HepG2 (cell line): Measurements from ENCODE around the gene RERE. TPM values are rescaled to one million over a fixed set of nuclear protein-coding genes. Genes with fewer than 3 reads are reported as not detected.

Experiments
- ATAC-seq: fragments of 200-7000 bp; cut with Tn5 transposase; 3 replicates; pipeline ENCODE4 v1.9.1; 2020; ENCODE audit warnings: mild to moderate bottlenecking, moderate library complexity
- BruUV-seq: library from RNA; stranded (reverse); fragments of 400-500 nt; replicated peaks from 2 replicates; lab custom pipeline; 2021; lab: Mats Ljungman, UMichigan
- CTCF ChIA-PET: fragments of 300-600 bp; formaldehyde crosslinking; extraction: SDS; loops from one replicate; lab custom pipeline; 2021; ENCODE audit warnings: low total read pairs, inconsistent platforms, low intra/inter-chr PET ratio; lab: Yijun Ruan, JAX
- POLR2A ChIA-PET: fragments of 350-600 bp; sonication (Branson Sonifier 250); formaldehyde crosslinking; loops from one replicate; lab custom pipeline; 2020; ENCODE audit warnings: antibody characterized with exemption, inconsistent platforms; lab: Yijun Ruan, JAX
- DNase-seq: peaks from one replicate; pipeline ENCODE4 v3.0.0-alpha.2; 2015; ENCODE audit warnings: low spot score
- FAIRE-seq: peaks from 3 replicates; lab custom pipeline; 2011; peaks lifted over from hg19 to GRCh38; lab: Jason Lieb, UNC
- H2AFZ ChIP-seq: one replicate; pipeline ENCODE4 v1.6.1; 2011; ENCODE audit warnings: low read length, inconsistent platforms
- H3K27ac ChIP-seq: fragments of 300-600 bp; 3 replicates; pipeline ENCODE4 v1.8.0; 2011; ENCODE audit warnings: mixed run types, mild to moderate bottlenecking, mixed read lengths, low read length, inconsistent platforms; ENCODE audit not compliant: insufficient read depth; ENCODE audit errors: extremely low read length
- H3K27me3 ChIP-seq, 2 experiments: fragments of 200-600 bp in 1 of 2; 2 replicates in 1 of 2; 3 replicates in 1 of 2; pipeline versions ENCODE4 v1.6.0 to v1.8.0; 2011; ENCODE audit warnings: low read length in 2 of 2, mild to moderate bottlenecking in 2 of 2, moderate library complexity in 2 of 2, inconsistent platforms in 1 of 2; ENCODE audit not compliant: insufficient read depth in 2 of 2, control insufficient read depth in 1 of 2
- H3K36me3 ChIP-seq, 2 experiments: fragments of 200-600 bp in 1 of 2; replicated peaks in 1 of 2; 2 replicates in 1 of 2; 3 replicates in 1 of 2; pipeline versions ENCODE4 v1.5.1 to v1.8.0; 2011; ENCODE audit warnings: low read length in 2 of 2, inconsistent platforms in 1 of 2; ENCODE audit not compliant: insufficient read depth in 2 of 2, control insufficient read depth in 1 of 2
- H3K4me1 ChIP-seq: 2 replicates; pipeline ENCODE4 v1.5.1; 2012; ENCODE audit warnings: low read length, inconsistent platforms; ENCODE audit not compliant: insufficient read depth
- H3K4me2 ChIP-seq: 2 replicates; pipeline ENCODE4 v1.6.0; 2011; ENCODE audit warnings: low read depth, low read length, inconsistent platforms
- H3K4me3 ChIP-seq, 3 experiments: fragments of 200-600 bp in 1 of 3; sonication (generic), shearing (Covaris generic) in 1 of 3; replicated peaks in 1 of 3; 2 replicates each; pipeline ENCODE4 v1.5.1; 2011 to 2016; ENCODE audit warnings: low read length in 3 of 3, inconsistent platforms in 2 of 3, low read depth in 2 of 3, mild to moderate bottlenecking in 2 of 3, control low read depth in 1 of 3, mixed read lengths in 1 of 3; ENCODE audit not compliant: insufficient read depth in 1 of 3
- H3K79me2 ChIP-seq: one replicate; pipeline ENCODE4 v1.6.1; 2011; ENCODE audit warnings: low read length, inconsistent platforms; ENCODE audit not compliant: insufficient read depth
- H3K9ac ChIP-seq: 2 replicates; pipeline ENCODE4 v1.6.0; 2011; ENCODE audit warnings: mild to moderate bottlenecking, low read depth, low read length, inconsistent platforms; ENCODE audit not compliant: insufficient read depth
- H3K9me3 ChIP-seq: 2 replicates; pipeline ENCODE4 v1.5.1; 2012; ENCODE audit warnings: mild to moderate bottlenecking, low read length
- H4K20me1 ChIP-seq: 2 replicates; pipeline ENCODE4 v1.6.0; 2011; ENCODE audit warnings: inconsistent platforms, mild to moderate bottlenecking, low read length, moderate library complexity; ENCODE audit not compliant: insufficient read depth
- CSRNP1 ChIP-seq: sonication (generic); formaldehyde crosslinking; IDR thresholded peaks from 2 replicates; pipeline ENCODE4 v1.8.1; 2023; ENCODE audit warnings: mild to moderate bottlenecking, missing genetic modification reagents
- FOXA3 ChIP-seq: IDR thresholded peaks from 2 replicates; pipeline ENCODE4 v1.6.1; 2016; ENCODE audit warnings: missing genetic modification reagents, missing compliant biosample characterization
- JDP2 ChIP-seq: sonication (generic); formaldehyde crosslinking; IDR thresholded peaks from 2 replicates; pipeline ENCODE4 v1.8.1; 2022; ENCODE audit warnings: missing genetic modification reagents, borderline replicate concordance
- KMT2A ChIP-seq: sonication (generic); formaldehyde crosslinking; IDR thresholded peaks from 2 replicates; pipeline ENCODE4 v1.4.0; 2020; ENCODE audit warnings: missing genetic modification reagents
- SOX13 ChIP-seq, 3 experiments: fragments of 450-650 bp in 1 of 3; sonication (generic) in 1 of 3; formaldehyde crosslinking in 1 of 3; IDR thresholded peaks in 2 of 3; conservative IDR thresholded peaks in 1 of 3; 2 replicates each; pipeline versions ENCODE4 v1.5.0 to v1.6.1; 2016 to 2020; ENCODE audit warnings: antibody characterized with exemption in 1 of 3, mild to moderate bottlenecking in 1 of 3, missing compliant biosample characterization in 1 of 3, missing genetic modification reagents in 1 of 3, moderate library complexity in 1 of 3
- SOX5 ChIP-seq: IDR thresholded peaks from 2 replicates; pipeline ENCODE4 v1.6.1; 2016; ENCODE audit warnings: borderline replicate concordance
- ZNF274 ChIP-seq: sonication (generic); formaldehyde crosslinking; IDR thresholded peaks from 2 replicates; pipeline ENCODE4 v1.5.1; 2020; ENCODE audit warnings: mild to moderate bottlenecking, missing genetic modification reagents
- ZNF746 ChIP-seq: sonication (generic); formaldehyde crosslinking; IDR thresholded peaks from 2 replicates; pipeline ENCODE4 v1.8.0; 2022; ENCODE audit warnings: mild to moderate bottlenecking, missing genetic modification reagents
- WGBS: methylation state at CpG from one replicate; pipeline ENCODE4 v1.1.6; 2017; ENCODE audit warnings: low lambda C conversion rate; 5-methylcytosine and 5-hydroxymethylcytosine counted together
- in situ Hi-C: cut with HindIII; loops from 2 replicates; pipeline ENCODE4 v1.10.0; 2017; ENCODE audit warnings: low pct_unique_long_range_greater_than_20kb; ENCODE audit not compliant: extremely low pct_ligation_motif_present
- intact Hi-C: fragments of 100-400 bp; cut with micrococcal nuclease; formaldehyde crosslinking; loops from one replicate; pipeline ENCODE4 v1.10.0; 2022; ENCODE audit not compliant: unreplicated experiment
- polyA plus RNA-seq, 8 experiments: library from polyadenylated mRNA; depleted of rRNA in 3 of 8; stranded (reverse) in 7 of 8; unstranded in 1 of 8; fragments of >200 nt; fragmentation: Illumina TruSeq in 4 of 8; extraction: Trizol in 4 of 8; gene quantifications; 2 replicates each; pipeline versions ENCODE4 v1.2.1 to v1.2.3, GENCODE V29; 2011 to 2016; ENCODE audit warnings: low read depth in 4 of 8, missing spikeins in 1 of 8, mixed read lengths in 1 of 8; ENCODE audit not compliant: insufficient read depth in 1 of 8
- total RNA-seq, 5 experiments: library from RNA; depleted of rRNA; stranded (reverse); fragments of >200 nt; fragmentation: Illumina TruSeq; extraction: Trizol; gene quantifications; 2 replicates each; pipeline ENCODE4 v1.2.3, GENCODE V29; 2016; ENCODE audit warnings: low read depth in 1 of 5

Gene RERE
- total and polyA plus RNA-seq, 2 of the 13 experiments (the other 11 are each of a cell fraction or from before 2014, with no cell fraction given), result 18.3 to 21.9 TPM

GRCh38 chr1:8473891-8474300 lies 343.5 kb downstream of the RERE start:
- Histone ChIP-seq H3K4me3 (no peak overlapping the region), H3K79me2 (peaks cover 26% of the 10 kb centered on the region), H4K20me1 (peaks cover 48% of the 10 kb centered on the region), H3K9ac (no peak overlapping the region), H3K27ac (peak overlapping the region; percentile 21), H3K4me1 (peaks cover 55% of the 10 kb centered on the region), H3K27me3 (no peaks in the 10 kb centered on the region), H3K4me2 (no peak overlapping the region), H3K9me3 (no peaks in the 10 kb centered on the region), H2AFZ (no peak overlapping the region), H3K36me3 (peaks cover 1 to 8% of the 10 kb centered on the region in 2 experiments; a peak in 3 of 5 replicates)
- intact Hi-C loops, result no loop called here
- no peak for FAIRE-seq
- in situ Hi-C loops, result no loop called here
- ATAC-seq, result peak; percentile 18; the same call in 1 of the 3 replicates
- 73% methylated on average over 2 of the region's 2 CpGs for WGBS
- POLR2A ChIA-PET, result interaction anchor here (1.6 kb wide), 1 partner anchor 12 kb away, joined by 3 read pairs; no protein-coding TSS in a partner anchor
- peak; percentile 53 for DNase-seq
- BruUV-seq, result no TSS peak
- CTCF ChIA-PET, result no interaction called here
- TF ChIP-seq CSRNP1, result no peak
- TF ChIP-seq KMT2A (CRISPR knock-in tag), result no peak
- TF ChIP-seq ZNF746 (CRISPR knock-in tag), result no peak
- TF ChIP-seq SOX5 (CRISPR knock-in tag), result 0 out of 2 replicates have a peak, but pooled peaks have one; percentile 15
- TF ChIP-seq FOXA3 (CRISPR knock-in tag), result no peak
- no peak for TF ChIP-seq SOX13 (IDR thresholded peaks at IDR 0.05)
- peak in 1 of 2 experiments; percentile 54; a peak in 2 of 4 replicates for TF ChIP-seq SOX13 (CRISPR knock-in tag; conservative IDR thresholded peaks at IDR 0.05 in 1 of 2, IDR thresholded peaks at IDR 0.05 in 1 of 2)
- no peak for TF ChIP-seq ZNF274 (CRISPR knock-in tag)
- no peak for TF ChIP-seq JDP2 (CRISPR knock-in tag)
